ENCODE measurements around the gene C1orf50. TPM values are rescaled to one million over a fixed set of nuclear protein-coding genes. Genes with fewer than 3 reads are reported as not detected.

The C1orf50 gene
- total RNA-seq, 1 donor from 2014 or later, result 7.2 TPM

DNA sequence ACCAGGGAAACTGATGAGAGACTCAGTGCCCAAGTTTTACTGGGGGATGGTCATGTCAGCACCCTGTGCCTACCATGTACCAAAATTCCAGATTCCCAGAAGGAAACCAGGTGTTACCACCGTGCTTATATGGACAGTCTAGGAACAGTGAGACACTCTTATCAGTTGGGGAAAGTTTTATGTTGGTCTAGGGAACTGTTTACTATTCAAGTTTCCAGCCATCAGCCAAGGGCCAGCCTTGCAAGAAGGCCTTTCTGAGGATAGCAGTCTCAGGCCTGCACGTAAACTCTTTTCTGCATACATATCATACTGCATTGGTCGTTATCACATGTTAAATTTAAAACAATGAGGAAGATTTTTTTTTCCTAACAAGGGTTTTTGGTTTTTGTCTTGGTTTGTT lies 30.4 kb downstream of the C1orf50 start:
- intact Hi-C loops (cut with micrococcal nuclease), result no loop called here

DNA sequence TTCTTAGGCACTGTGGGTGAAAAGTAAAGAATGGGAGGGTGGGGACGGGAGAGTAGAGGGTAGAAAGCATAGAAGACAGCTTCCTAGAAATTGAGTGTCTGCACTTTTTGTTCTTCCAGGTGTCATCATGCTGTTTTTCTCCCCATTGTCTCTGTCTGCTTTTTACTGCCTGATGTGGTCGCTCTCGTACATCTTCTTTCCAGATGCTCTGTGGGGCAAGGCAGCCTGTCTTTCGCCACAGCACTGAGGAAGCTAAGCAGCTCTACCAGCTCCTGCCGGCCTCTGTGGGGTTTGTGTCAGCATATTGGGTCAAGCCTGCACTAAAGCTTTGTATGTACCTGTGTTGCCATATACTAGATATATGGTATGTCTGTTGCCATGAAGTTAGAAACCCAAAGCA lies 30.9 kb downstream of the C1orf50 start:
- intact Hi-C loops (cut with micrococcal nuclease), result no loop called here

DNA sequence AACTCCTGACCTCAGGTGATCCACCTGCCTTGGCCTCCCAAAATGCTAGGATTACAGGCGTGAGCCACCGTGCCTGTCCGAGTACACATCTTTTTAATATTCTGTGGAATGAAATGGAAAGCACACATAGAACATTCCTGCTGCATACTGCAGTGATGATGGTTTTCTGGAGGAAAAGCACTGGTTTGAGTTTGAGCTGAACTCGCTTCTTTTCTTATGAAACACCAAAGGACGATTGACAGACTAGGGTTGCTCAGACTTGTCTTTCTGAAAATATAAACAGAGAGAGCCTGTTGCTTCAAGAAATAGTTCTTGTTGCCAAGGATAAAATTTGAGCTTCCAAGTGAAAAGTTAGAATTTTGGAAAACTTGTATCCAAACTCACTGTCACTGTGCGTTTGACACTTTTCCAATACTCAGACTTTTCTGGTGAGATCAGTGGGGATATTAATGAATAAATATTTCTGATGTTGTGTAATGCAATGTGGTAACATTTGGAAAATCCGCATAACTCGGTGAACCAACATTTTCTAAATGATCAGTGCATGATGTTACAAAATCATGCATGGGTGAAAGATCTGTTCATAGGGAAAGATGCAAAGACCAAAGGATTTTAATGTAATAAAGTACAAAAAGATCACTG lies 34.9 kb downstream of the C1orf50 start:
- intact Hi-C loops (cut with micrococcal nuclease), result no loop called here

DNA sequence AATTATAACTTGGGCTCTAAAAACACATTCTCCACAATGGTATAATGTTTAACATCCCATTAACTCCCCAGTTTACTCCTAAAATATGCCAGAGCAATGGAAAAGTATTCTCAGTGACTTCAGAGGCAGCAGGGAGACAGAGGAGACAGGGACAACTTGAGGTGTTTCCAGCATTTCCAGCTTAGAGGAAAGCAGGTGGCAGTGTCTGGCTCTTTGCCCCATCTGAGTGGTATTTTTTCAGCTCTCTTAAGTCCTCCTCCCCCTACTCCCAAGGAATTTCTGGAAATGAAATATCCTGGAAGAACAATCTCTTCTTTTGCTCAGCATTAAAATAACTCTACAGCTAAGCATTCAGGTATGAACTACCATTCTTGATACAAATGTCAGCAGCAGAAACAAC lies 39.1 kb downstream of the C1orf50 start:
- intact Hi-C loops (cut with micrococcal nuclease), result no loop called here

DNA sequence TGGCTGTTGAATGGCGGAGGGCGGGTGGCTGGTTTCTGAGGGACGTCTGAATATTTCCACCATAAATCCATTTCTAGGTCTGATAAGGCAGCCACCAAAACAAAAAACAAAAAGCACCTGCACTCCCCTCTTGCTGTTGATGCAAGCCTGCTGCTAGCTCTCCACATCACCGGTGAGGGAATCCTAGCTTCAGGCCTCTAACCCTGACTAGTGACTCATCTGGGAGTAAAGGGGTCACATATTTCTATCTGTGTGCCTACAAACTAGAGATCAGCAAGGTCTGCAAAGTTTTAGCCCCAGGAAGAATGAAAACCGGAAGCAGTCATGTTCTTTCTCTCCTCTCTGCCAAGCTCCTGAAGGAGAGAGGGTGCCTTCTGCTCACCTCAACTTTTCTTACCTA lies 39.5 kb downstream of the C1orf50 start:
- intact Hi-C loops (cut with micrococcal nuclease), result no loop called here

DNA sequence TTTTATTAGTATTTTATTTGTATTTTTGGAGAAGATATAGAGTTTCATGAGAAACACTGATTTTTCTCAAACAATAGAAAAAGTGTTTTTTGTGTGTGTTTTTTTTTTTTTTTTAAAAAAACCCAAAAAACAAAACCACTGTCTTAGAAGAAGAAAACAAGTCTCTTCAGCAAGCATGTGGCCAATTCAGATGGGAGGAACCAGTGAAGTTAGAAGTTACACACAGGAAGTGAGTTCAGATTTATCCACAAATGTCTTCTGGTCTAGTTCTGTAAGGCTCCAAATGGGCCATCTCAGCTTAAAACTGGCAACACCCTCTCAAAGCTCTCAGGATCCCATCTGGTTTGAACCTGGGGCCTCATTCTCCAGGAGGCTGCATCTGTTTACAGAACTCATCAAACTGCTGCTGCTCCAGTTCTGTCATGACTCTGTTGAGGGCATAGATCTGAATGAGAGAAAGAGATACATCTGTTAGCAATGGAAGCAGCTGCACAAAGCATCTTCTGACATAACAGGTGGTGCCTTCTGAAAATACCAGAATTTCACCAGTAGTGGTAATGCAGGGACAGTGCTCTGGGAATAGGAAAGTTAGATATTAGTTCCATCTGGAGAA lies 40.1 kb downstream of the C1orf50 start:
- intact Hi-C loops (cut with micrococcal nuclease), result no loop called here

DNA sequence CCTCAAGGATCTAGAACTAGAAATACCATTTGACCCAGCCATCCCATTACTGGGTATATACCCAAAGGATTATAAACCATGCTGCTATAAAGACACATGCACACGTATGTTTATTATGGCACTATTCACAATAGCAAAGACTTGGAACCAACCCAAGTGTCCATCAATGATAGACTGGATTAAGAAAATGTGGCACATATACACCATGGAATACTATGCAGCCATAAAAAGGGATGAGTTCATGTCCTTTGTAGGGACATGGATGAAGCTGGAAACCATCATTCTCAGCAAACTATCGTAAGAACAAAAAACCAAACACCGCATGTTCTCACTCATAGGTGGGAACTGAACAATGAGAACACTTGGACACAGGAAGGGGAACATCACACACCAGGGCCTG lies 47.8 kb downstream of the C1orf50 start:
- intact Hi-C loops (cut with micrococcal nuclease), result loop anchor here (5.0 kb wide), 1 partner anchor 778 kb away; no protein-coding TSS in a partner anchor

DNA sequence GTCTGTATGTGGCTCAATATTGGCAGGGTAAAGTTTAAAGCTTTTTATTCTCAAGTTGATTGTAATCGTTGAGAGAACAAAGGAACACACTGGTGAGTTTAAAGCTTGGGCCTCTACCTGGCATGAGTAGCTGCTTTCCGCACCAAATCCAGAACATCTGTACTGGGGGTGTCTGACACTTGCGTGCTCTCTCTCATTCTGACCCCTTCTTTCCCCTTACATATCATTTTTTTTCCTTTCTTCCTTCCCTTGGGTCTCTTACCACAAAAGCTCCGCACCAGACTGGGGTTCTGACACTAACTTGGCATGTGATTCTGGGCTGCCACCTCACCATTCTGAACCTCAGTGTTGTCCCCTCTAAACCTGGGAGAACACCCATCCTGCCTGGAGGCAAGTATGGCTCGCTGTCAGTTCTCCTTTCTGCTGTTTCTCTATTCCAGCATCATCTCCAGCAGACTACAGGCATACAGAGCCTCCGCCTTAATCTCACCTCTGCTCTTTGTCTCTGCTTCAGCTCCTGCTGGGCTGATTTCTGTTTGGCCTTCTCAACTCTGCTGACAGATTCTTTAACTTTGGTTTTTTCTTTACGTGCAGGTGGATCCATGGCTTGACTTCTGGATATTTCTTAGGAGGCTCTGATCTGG lies 49.0 kb downstream of the C1orf50 start:
- intact Hi-C loops (cut with micrococcal nuclease), result loop anchor here (2.0 to 5.0 kb wide), 4 partner anchors 31 to 779 kb away; partner anchors contain the start of genes CCDC30, CDC20 and TMEM269

DNA sequence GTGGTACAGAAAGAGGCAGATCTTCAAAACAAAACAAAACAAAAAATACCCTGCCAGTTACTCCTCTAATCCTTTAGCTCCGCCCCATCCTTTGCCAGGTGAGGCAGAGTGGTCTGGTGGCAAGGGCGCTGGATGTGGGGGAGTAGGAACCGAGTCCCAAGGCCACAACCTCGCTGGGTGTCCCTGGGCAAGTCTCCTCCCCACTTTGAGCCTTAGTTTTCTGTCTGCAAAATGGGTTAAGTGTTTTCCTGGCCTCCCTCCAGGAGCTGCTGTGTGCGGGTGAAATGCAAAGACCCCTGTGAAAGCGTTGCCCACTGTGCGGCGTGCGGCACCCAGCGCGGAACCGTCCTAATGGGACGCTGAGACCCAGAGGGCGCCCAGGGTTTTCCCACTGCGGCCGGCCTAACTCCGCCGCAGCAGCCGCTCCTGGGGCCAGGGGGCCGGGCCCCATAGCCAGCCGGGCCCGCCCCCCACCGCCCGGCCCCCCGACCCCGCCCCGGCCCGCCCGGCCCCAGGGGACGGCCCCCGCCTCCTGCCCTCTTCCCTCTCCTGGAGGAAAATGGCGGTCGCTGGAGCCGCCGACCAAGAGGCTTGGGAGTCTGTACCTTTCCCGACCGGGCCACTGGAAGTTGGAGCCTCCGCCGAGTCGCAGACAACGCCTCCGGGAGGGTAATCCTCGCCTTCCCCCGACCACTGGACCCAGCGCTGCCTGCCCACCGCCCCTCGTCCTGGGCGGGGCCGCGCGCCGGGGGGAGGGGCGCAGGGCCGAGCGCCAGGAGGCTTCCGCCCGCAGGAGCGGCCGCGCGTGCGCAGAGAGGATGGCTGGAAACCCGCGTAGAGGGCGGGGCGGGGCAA lies 49.8 kb downstream of the C1orf50 start, which contains the start of the genes ERMAP and SVBP:
Gene ERMAP (plus strand): TSS at position 538 of the 855 bp plus-strand sequence. CDS start 13,327 bp downstream, outside the sequence.
Gene SVBP (minus strand): TSS at position 813 of the 855 bp plus-strand sequence. CDS start 853 bp downstream, outside the sequence.
- intact Hi-C loops (cut with micrococcal nuclease), result loop anchor here (1.0 to 5.0 kb wide), 11 partner anchors 29 to 780 kb away; partner anchors contain the start of genes C1orf50, CCDC30, CDC20 and CFAP57

DNA sequence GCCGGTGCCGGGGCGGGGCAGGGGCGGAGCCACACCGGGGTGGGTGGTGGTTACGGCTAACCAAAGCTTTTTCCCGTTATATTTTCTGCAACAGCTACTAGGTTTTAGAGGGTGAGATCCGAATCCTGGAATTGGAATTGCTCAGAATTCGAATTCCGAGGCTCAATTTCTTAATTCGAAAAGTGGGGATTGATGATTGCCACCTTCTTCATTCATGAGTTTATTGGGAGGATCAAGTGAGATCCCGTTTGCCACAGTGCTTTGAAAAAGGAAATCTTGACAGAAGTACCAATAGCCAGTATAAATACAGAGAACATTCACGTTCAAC lies 50.4 kb downstream of the C1orf50 start:
- intact Hi-C loops (cut with micrococcal nuclease), result loop anchor here (1.0 to 5.0 kb wide), 11 partner anchors 29 to 780 kb away; partner anchors contain the start of genes C1orf50, CCDC30, CDC20 and CFAP57

DNA sequence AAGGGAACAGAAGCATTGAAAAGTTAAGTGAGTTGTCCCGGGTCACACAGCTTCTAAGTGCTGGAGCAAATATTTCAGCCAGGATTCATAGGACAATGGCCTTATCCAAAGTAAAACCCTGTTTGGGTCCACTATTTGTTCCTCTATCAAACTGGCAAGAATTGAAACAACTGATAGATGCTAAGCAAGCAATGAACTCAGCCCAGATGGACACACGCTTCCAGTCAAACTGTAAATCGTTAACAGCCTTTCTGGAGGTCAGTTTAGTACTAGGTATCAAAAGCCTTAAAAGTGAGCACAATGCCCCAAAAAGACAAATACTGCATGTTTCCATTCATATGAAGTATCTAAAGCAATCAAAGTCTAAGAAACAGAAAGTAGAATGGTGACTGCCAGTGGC lies 50.9 kb downstream of the C1orf50 start:
- intact Hi-C loops (cut with micrococcal nuclease), result loop anchor here (1.0 to 5.0 kb wide), 12 partner anchors 28 to 781 kb away; partner anchors contain the start of genes C1orf50, CCDC30, CDC20 and CFAP57

DNA sequence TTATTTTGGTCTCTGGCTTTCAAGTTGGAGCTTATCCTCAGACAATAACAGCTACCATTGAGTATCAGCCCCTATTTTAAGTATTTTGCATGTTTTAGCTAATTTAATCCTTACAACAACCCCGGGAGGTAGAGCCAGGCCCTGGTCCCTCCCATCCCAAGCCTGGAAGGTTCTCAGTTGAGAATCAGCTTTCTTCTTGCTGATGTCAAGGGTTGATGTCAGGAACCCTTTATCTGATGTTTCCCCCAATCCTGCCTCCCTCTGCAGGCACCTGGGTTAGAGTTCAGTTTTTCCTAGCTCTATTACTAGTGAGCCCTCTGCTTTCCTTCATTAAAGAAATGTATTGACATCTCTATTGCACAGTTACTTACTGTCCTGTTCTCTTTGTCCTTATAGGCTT lies 53.8 kb downstream of the C1orf50 start:
- intact Hi-C loops (cut with micrococcal nuclease), result no loop called here

DNA sequence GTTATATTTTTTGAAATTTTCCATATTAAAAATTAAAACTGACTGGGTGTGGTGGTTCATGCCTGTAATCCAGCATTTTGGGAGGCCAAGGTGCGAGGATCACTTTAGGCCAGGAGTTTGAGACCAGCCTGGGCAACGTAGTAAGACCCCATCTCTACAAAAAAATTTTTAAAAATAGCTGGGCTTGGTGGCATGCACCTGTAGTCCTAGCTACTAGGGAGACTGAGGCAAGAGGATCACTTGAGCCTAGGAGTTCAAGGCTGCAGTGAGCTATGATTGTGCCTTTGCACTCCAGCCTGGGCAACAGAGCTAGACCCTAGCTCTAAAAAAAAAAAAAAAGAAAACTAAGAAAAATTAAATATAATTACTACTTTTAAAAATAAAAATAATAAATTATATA lies 54.6 kb downstream of the C1orf50 start:
- intact Hi-C loops (cut with micrococcal nuclease), result no loop called here

DNA sequence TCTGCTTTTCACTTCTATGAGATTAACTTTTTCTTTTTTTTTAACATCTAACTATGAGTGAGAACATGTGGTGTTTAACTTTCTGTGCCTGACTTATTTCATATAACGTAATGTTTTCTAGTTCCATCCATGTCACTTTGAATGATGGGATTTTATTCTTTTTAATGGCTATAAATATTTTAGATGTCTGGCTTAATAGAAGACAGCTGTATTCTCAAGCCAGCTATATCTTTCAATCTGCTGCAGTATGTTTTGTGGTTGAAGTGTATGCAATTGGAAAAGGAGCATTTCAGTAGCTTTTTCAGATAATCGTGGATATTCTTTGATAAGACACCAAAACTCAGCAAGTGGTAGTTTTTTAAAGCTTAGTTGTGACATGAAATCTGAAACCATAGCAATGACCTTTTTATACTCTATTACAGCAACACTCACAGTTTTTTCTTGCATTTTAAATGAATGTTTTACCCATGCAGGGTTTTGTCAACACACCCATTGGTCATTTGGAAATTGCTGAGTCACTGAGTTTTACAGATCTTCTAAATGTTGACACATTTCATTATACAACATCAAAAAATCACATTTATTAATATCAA lies 55.8 kb downstream of the C1orf50 start:
- intact Hi-C loops (cut with micrococcal nuclease), result no loop called here

DNA sequence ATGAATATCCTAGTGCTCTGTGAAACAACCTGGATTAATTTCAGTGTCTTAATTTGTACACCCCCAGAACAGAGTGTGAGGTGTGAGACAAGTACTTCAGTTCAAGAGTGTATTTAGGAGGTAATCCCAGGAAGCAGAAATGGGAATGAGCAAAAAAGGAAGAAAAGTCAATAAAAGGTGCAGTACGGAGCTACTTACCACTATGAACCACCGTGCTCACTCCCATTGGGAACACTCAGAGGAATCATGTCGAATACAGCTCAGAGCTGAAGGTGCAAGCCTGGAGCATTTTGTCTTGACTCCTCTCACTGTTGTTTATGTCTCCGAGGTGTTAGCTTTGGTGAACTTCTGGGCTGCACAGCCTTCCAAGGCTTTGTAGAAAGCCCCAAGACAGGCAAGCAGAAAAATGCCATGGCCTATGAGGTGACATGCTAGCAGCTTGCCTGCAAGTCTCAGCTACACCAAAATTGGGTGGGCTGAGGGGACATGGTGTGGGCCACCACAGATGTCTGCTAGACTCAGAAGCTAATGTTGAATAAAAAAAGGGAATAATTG lies 57.5 kb downstream of the C1orf50 start:
- intact Hi-C loops (cut with micrococcal nuclease), result no loop called here

DNA sequence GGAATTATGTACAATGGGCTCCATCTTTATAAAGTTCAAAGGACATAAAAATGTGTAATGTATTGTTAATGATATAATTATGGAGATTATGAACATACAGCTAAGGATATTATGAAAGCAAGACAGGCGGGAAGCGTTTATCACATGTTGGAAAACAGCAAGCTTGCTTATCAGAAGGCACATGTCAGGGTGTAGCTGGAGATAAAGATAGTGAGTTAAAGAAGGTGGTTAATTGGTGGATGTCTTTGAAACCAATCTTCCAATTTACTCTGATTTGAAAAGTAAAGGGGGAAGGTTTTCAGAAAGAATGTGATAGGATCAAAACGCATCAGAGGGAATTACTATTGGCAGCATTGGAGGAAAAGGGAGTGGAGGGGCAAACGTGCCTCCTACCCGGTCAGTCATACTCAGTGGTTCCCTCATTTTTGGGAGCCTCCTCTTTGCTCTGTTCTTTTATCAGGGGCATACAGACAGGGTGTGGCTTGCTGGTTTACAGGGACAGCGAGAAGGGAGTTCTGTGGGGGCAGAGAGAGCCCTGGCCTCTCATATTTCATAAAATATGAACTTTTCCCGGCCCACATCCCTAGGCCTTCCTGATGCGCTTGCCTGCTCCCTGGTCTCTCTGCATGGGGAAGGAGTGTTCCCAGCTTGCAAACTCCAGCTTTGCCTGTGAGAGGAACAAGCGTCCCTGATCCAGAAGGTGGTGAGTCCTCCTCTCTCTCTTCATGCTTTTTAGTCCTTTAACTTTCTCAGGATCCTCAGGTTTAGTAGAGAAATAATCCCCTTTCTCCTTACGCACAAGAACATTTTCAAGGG lies 58.2 kb downstream of the C1orf50 start:
- intact Hi-C loops (cut with micrococcal nuclease), result no loop called here
